Measurements from ENCODE around the gene PHAF1. TPM values are rescaled to one million over a fixed set of nuclear protein-coding genes. Genes with fewer than 3 reads are reported as not detected.

Gene PHAF1
- total and polyA plus RNA-seq, 2 of the 13 experiments (the other 11 are each of a cell fraction or from before 2014, with no cell fraction given), result 48.3 to 174 TPM

- TF ChIP-seq, protein P1, sequence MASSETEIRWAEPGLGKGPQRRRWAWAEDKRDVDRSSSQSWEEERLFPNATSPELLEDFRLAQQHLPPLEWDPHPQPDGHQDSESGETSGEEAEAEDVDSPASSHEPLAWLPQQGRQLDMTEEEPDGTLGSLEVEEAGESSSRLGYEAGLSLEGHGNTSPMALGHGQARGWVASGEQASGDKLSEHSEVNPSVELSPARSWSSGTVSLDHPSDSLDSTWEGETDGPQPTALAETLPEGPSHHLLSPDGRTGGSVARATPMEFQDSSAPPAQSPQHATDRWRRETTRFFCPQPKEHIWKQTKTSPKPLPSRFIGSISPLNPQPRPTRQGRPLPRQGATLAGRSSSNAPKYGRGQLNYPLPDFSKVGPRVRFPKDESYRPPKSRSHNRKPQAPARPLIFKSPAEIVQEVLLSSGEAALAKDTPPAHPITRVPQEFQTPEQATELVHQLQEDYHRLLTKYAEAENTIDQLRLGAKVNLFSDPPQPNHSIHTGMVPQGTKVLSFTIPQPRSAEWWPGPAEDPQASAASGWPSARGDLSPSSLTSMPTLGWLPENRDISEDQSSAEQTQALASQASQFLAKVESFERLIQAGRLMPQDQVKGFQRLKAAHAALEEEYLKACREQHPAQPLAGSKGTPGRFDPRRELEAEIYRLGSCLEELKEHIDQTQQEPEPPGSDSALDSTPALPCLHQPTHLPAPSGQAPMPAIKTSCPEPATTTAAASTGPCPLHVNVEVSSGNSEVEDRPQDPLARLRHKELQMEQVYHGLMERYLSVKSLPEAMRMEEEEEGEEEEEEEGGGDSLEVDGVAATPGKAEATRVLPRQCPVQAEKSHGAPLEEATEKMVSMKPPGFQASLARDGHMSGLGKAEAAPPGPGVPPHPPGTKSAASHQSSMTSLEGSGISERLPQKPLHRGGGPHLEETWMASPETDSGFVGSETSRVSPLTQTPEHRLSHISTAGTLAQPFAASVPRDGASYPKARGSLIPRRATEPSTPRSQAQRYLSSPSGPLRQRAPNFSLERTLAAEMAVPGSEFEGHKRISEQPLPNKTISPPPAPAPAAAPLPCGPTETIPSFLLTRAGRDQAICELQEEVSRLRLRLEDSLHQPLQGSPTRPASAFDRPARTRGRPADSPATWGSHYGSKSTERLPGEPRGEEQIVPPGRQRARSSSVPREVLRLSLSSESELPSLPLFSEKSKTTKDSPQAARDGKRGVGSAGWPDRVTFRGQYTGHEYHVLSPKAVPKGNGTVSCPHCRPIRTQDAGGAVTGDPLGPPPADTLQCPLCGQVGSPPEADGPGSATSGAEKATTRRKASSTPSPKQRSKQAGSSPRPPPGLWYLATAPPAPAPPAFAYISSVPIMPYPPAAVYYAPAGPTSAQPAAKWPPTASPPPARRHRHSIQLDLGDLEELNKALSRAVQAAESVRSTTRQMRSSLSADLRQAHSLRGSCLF (CRISPR knock-in tag; IDR thresholded peaks at IDR 0.05; ENCODE audit: borderline replicate concordance), result no peak; the same call in 1 of the 2 replicates
- TF ChIP-seq ZNF790 (CRISPR knock-in tag; IDR thresholded peaks at IDR 0.05; ENCODE audit: borderline replicate concordance), result 0 out of 2 replicates have a peak, but pooled peaks have one; percentile 35
- peak; percentile 86; the same call in 1 of the 2 replicates for TF ChIP-seq ZNF709 (CRISPR knock-in tag; IDR thresholded peaks at IDR 0.05)
- TF ChIP-seq RBM22 (optimal IDR thresholded peaks at IDR 0.05; ENCODE audit: low read length), result peak; percentile 77
- TF ChIP-seq ZNF138 (CRISPR knock-in tag; IDR thresholded peaks at IDR 0.05; ENCODE audit: low read depth), result no peak; the same call in none of the 2 replicates
- peak; percentile 69 for TF ChIP-seq POGZ (CRISPR knock-in tag; IDR thresholded peaks at IDR 0.05)
- no peak for TF ChIP-seq HOMEZ (CRISPR knock-in tag; IDR thresholded peaks at IDR 0.05; ENCODE audit: low read depth)
- TF ChIP-seq IKZF1 (IDR thresholded peaks at IDR 0.05), result no peak
- TF ChIP-seq ZNF343 (CRISPR knock-in tag; IDR thresholded peaks at IDR 0.05), result no peak
- no peak for TF ChIP-seq ZNF382 (CRISPR knock-in tag; IDR thresholded peaks at IDR 0.05; ENCODE audit: borderline replicate concordance)
- TF ChIP-seq, protein P2, sequence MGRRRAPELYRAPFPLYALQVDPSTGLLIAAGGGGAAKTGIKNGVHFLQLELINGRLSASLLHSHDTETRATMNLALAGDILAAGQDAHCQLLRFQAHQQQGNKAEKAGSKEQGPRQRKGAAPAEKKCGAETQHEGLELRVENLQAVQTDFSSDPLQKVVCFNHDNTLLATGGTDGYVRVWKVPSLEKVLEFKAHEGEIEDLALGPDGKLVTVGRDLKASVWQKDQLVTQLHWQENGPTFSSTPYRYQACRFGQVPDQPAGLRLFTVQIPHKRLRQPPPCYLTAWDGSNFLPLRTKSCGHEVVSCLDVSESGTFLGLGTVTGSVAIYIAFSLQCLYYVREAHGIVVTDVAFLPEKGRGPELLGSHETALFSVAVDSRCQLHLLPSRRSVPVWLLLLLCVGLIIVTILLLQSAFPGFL (CRISPR knock-in tag; IDR thresholded peaks at IDR 0.05), result 0 out of 2 replicates have a peak, but pooled peaks have one; percentile 11
- TF ChIP-seq, protein P3, sequence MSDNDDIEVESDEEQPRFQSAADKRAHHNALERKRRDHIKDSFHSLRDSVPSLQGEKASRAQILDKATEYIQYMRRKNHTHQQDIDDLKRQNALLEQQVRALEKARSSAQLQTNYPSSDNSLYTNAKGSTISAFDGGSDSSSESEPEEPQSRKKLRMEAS (IDR thresholded peaks at IDR 0.05), result peak; percentile 85
- TF ChIP-seq TAF15 (IDR thresholded peaks at IDR 0.05; ENCODE audit: low read depth, low read length, poor library complexity, severe bottlenecking), result peak; percentile 66
- peak; percentile 63; the same call in 1 of the 2 replicates for TF ChIP-seq HINFP (CRISPR knock-in tag; IDR thresholded peaks at IDR 0.05; ENCODE audit: low read depth)
- TF ChIP-seq, protein P4, sequence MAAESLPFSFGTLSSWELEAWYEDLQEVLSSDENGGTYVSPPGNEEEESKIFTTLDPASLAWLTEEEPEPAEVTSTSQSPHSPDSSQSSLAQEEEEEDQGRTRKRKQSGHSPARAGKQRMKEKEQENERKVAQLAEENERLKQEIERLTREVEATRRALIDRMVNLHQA (CRISPR knock-in tag; IDR thresholded peaks at IDR 0.05), result no peak
- no peak for TF ChIP-seq SRSF9 (IDR thresholded peaks at IDR 0.05; ENCODE audit: borderline replicate concordance, insufficient read depth, low read depth, low read length, poor library complexity, severe bottlenecking)
These were observed at the start of gene PHAF1 (continued) for GRCh38 chr16:67109407-67110135.

All from HepG2 (cell line).